Smooth muscle cell of the pulmonary artery (primary cell): ENCODE data around the gene AQP1. TPM values are rescaled to one million over a fixed set of nuclear protein-coding genes. Genes with fewer than 3 reads are reported as not detected.

ENCODE experiments used
- total RNA-seq: library from RNA; depleted of rRNA; stranded (reverse); fragments of >200 nt; gene quantifications from 2 replicates; pipeline ENCODE4 v1.2.3, GENCODE V29; 2014

The AQP1 gene
- 71.5 and 335 TPM in 2 replicates for total RNA-seq

DNA sequence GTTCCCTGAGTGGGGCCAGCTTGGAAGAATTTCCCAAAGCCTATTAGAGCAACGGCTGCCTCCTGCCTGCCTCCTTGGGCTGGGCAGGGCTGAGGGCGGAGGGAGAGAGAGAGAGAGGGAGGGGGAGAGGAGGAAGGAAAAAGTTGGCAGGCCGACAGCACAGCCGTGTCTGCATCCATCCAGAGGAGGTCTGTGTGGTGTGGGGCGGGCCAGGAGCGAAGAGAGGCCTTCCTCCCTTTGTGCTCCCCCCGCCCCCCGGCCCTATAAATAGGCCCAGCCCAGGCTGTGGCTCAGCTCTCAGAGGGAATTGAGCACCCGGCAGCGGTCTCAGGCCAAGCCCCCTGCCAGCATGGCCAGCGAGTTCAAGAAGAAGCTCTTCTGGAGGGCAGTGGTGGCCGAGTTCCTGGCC lies at the start of gene AQP1:
Gene AQP1, plus strand, starts transcription at position 293 of the 409 bp plus-strand sequence. Its CDS starts 57 bp downstream, at position 350.

DNA sequence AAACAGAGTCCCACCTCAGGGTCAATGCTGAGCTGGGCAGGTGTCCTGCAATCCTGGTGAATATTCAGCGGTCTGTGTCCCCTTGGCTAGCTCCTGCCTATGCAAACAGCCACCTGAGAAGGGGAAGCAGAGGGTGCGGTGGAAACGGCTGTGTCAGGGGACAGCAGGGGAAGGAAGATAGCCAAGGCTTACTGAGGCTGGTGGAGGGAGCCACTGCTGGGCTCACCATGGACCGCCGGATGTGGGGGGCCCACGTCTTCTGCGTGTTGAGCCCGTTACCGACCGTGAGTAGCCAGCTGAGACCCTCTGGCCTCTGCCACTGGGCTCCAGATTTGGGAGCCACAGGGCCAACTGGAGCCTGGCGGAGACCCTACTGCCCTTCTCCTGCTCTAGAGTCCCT lies 52.2 kb downstream of the AQP1 start, which contains the start of gene GHRHR:
Gene GHRHR, plus strand, starts transcription at position 112 of the 400 bp plus-strand sequence. Its CDS starts 116 bp downstream, at position 228.

Other genes starting within 250 kb of the AQP1 start
- not detected in 2 replicates for gene CRHR2, start 229.4 kb upstream of the AQP1 start, total RNA-seq
- gene INMT, start 159.7 kb upstream of the AQP1 start, total RNA-seq = 12.0 and 13.1 TPM in 2 replicates
- 5.7 and 7.9 TPM in 2 replicates for gene MINDY4, start 140.4 kb upstream of the AQP1 start, total RNA-seq
- not detected in 2 replicates for gene GHRHR, start 52.1 kb downstream of the AQP1 start, total RNA-seq
- not detected in 2 replicates for gene ADCYAP1R1, start 140.5 kb downstream of the AQP1 start, total RNA-seq